IPS-18a (cell line): ENCODE measurements around the gene MCUB.
"Not testable (repeated sequence)": the region's sequence is repeated elsewhere in the genome, so short reads cannot be mapped to it uniquely, and the experiment has no call there.

Experiments used
- H3K27ac ChIP-seq: one replicate; pipeline ENCODE4 v1.5.1; 2013; ENCODE audit warnings: low read length
- H3K27me3 ChIP-seq: one replicate; pipeline ENCODE4 v1.6.1; 2013; ENCODE audit warnings: mild to moderate bottlenecking, low read length; ENCODE audit not compliant: control insufficient read depth, insufficient read depth
- H3K36me3 ChIP-seq: one replicate; pipeline ENCODE4 v1.6.1; 2013; ENCODE audit warnings: low read depth, low read length; ENCODE audit not compliant: control insufficient read depth
- H3K4me1 ChIP-seq: one replicate; pipeline ENCODE4 v1.6.1; 2013; ENCODE audit warnings: low read depth, low read length; ENCODE audit not compliant: control insufficient read depth
- H3K4me3 ChIP-seq: one replicate; pipeline ENCODE4 v1.5.1; 2013; ENCODE audit warnings: low read length
- H3K9ac ChIP-seq: one replicate; pipeline ENCODE4 v1.6.1; 2013; ENCODE audit warnings: mild to moderate bottlenecking, low read length, moderate library complexity
- H3K9me3 ChIP-seq: one replicate; pipeline ENCODE4 v1.6.1; 2013; ENCODE audit warnings: low read depth, low read length; ENCODE audit not compliant: control insufficient read depth

Gene MCUB

GRCh38 chr4:109559983-109560686 lies at the start of gene MCUB:
MCUB (plus strand) TSS chr4:109560246; CDS start chr4:109560338, 92 bp downstream.
- Histone ChIP-seq H3K9ac (peak within 1 kb of the TSS; percentile 66), H3K4me1 (peaks cover 8% of the 10 kb centered on the region), H3K27me3 (peaks cover 6% of the 10 kb centered on the region), H3K27ac (no peak within 1 kb of the TSS), H3K4me3 (peak within 1 kb of the TSS; percentile 88), H3K36me3 (no peaks in the 10 kb centered on the region), H3K9me3 (no peaks in the 10 kb centered on the region)

GRCh38 chr4:109510687-109511086 lies 49.4 kb upstream of the MCUB start:
- H3K36me3 ChIP-seq = peaks cover 13% of the 10 kb centered on the region
- H3K27me3 ChIP-seq = no peaks in the 10 kb centered on the region
- H3K9ac ChIP-seq = no peak overlapping the region

GRCh38 chr4:109511414-109511813 lies 48.6 kb upstream of the MCUB start:
- Histone ChIP-seq H3K36me3 (peaks cover 16% of the 10 kb centered on the region), H3K4me1 (no peaks in the 10 kb centered on the region), H3K9ac (no peak overlapping the region), H3K9me3 (no peaks in the 10 kb centered on the region), H3K27ac (no peak overlapping the region), H3K27me3 (no peaks in the 10 kb centered on the region), H3K4me3 (no peak overlapping the region)

More at GRCh38 chr4:109510687-109511086, 49.4 kb upstream of the MCUB start:
- no peaks in the 10 kb centered on the region for H3K9me3 ChIP-seq
- no peaks in the 10 kb centered on the region for H3K4me1 ChIP-seq
- no peak overlapping the region for H3K27ac ChIP-seq
- no peak overlapping the region for H3K4me3 ChIP-seq

GRCh38 chr4:109513368-109513767 lies 46.7 kb upstream of the MCUB start:
- peaks cover 29% of the 10 kb centered on the region for H3K36me3 ChIP-seq
- H3K9ac ChIP-seq = not testable (repeated sequence)

GRCh38 chr4:109532182-109532581 lies 27.9 kb upstream of the MCUB start:
- H3K9me3 ChIP-seq = no peaks in the 10 kb centered on the region
- no peak overlapping the region for H3K27ac ChIP-seq
- H3K9ac ChIP-seq = no peak overlapping the region
- H3K27me3 ChIP-seq = no peaks in the 10 kb centered on the region
- H3K36me3 ChIP-seq = peaks cover 62% of the 10 kb centered on the region
- H3K4me3 ChIP-seq = no peak overlapping the region
- no peaks in the 10 kb centered on the region for H3K4me1 ChIP-seq

More at GRCh38 chr4:109513368-109513767, 46.7 kb upstream of the MCUB start:
- H3K27me3 ChIP-seq, H3K4me1 ChIP-seq, H3K27ac ChIP-seq, H3K4me3 ChIP-seq, H3K9me3 ChIP-seq: not testable (repeated sequence)

GRCh38 chr4:109545401-109545800 lies 14.6 kb upstream of the MCUB start:
- Histone ChIP-seq H3K36me3 (peaks cover 4% of the 10 kb centered on the region), H3K9ac (no peak overlapping the region), H3K4me3 (no peak overlapping the region), H3K4me1 (no peaks in the 10 kb centered on the region), H3K9me3 (no peaks in the 10 kb centered on the region), H3K27me3 (no peaks in the 10 kb centered on the region), H3K27ac (no peak overlapping the region)

- Histone ChIP-seq H3K27me3 (no peaks in the 10 kb centered on the region), H3K4me1 (no peaks in the 10 kb centered on the region), H3K9me3 (no peaks in the 10 kb centered on the region), H3K9ac (no peak overlapping the region), H3K36me3 (no peaks in the 10 kb centered on the region), H3K4me3 (no peak overlapping the region), H3K27ac (no peak overlapping the region)
Observed at GRCh38 chr4:109547394-109547793, 12.7 kb upstream of the MCUB start.

- no peak overlapping the region for H3K9ac ChIP-seq
- no peak overlapping the region for H3K27ac ChIP-seq
- no peak overlapping the region for H3K4me3 ChIP-seq
Observed at GRCh38 chr4:109548655-109549054, 11.4 kb upstream of the MCUB start.

GRCh38 chr4:109552237-109552636 lies 7.8 kb upstream of the MCUB start:
- H3K27me3 ChIP-seq = no peaks in the 10 kb centered on the region
- no peaks in the 10 kb centered on the region for H3K9me3 ChIP-seq
- no peak overlapping the region for H3K4me3 ChIP-seq
- H3K36me3 ChIP-seq = no peaks in the 10 kb centered on the region
- H3K9ac ChIP-seq = no peak overlapping the region
- no peaks in the 10 kb centered on the region for H3K4me1 ChIP-seq
- H3K27ac ChIP-seq = no peak overlapping the region

More at GRCh38 chr4:109548655-109549054, 11.4 kb upstream of the MCUB start:
- no peaks in the 10 kb centered on the region for H3K36me3 ChIP-seq
- no peaks in the 10 kb centered on the region for H3K4me1 ChIP-seq
- H3K27me3 ChIP-seq = no peaks in the 10 kb centered on the region
- H3K9me3 ChIP-seq = no peaks in the 10 kb centered on the region

GRCh38 chr4:109553130-109553529 lies 6.9 kb upstream of the MCUB start:
- H3K27me3 ChIP-seq = no peaks in the 10 kb centered on the region
- H3K9ac ChIP-seq = no peak overlapping the region
- no peak overlapping the region for H3K4me3 ChIP-seq
- H3K36me3 ChIP-seq = no peaks in the 10 kb centered on the region
- H3K9me3 ChIP-seq = no peaks in the 10 kb centered on the region
- H3K27ac ChIP-seq = no peak overlapping the region
- no peaks in the 10 kb centered on the region for H3K4me1 ChIP-seq

- H3K36me3 ChIP-seq = no peaks in the 10 kb centered on the region
Observed at GRCh38 chr4:109554971-109555370, 5.1 kb upstream of the MCUB start.

GRCh38 chr4:109557433-109557832 lies 2.6 kb upstream of the MCUB start:
- Histone ChIP-seq H3K36me3 (no peaks in the 10 kb centered on the region), H3K9ac (no peak overlapping the region), H3K4me3 (no peak overlapping the region), H3K27me3 (peaks cover 6% of the 10 kb centered on the region), H3K9me3 (no peaks in the 10 kb centered on the region), H3K27ac (no peak overlapping the region), H3K4me1 (peaks cover 8% of the 10 kb centered on the region)

More at GRCh38 chr4:109554971-109555370, 5.1 kb upstream of the MCUB start:
- no peaks in the 10 kb centered on the region for H3K9me3 ChIP-seq
- no peak overlapping the region for H3K9ac ChIP-seq
- no peaks in the 10 kb centered on the region for H3K4me1 ChIP-seq
- peaks cover 6% of the 10 kb centered on the region for H3K27me3 ChIP-seq
- H3K27ac ChIP-seq = no peak overlapping the region
- H3K4me3 ChIP-seq = no peak overlapping the region
